ENCODE data around the gene INHBB.
A peak's percentile ranks its signal among the peaks of the same experiment; 100 is the strongest.

The INHBB gene

GRCh38 chr2:120338015-120338414 lies 7.9 kb upstream of the INHBB start:
- in situ Hi-C loops (cut with HindIII; ENCODE audit: low pct_ligation_motif_present, low sequenced_read_pairs) = no loop called here
- H3K27me3 ChIP-seq (replicated peaks) = peaks cover 20% of the 10 kb centered on the region

GRCh38 chr2:120341977-120342376 lies 4.0 kb upstream of the INHBB start:
- no peak overlapping the region for H3K4me3 ChIP-seq (ENCODE audit: low read depth, low read length)
- no peak overlapping the region for H3K27ac ChIP-seq
- H3K27me3 ChIP-seq (replicated peaks) = peaks cover 47% of the 10 kb centered on the region
- TF ChIP-seq CTCF (IDR thresholded peaks at IDR 0.05; ENCODE audit: low read depth, low read length, missing control alignments) = no peak
- no peak for DNase-seq
- in situ Hi-C loops (cut with HindIII; ENCODE audit: low pct_ligation_motif_present, low sequenced_read_pairs) = no loop called here
- H3K36me3 ChIP-seq (replicated peaks) = no peaks in the 10 kb centered on the region

More at GRCh38 chr2:120338015-120338414, 7.9 kb upstream of the INHBB start:
- Histone ChIP-seq H3K36me3 (replicated peaks) (no peaks in the 10 kb centered on the region), H3K27ac (no peak overlapping the region), H3K4me3 (ENCODE audit: low read depth, low read length) (no peak overlapping the region)
- DNase-seq = no peak
- no peak for TF ChIP-seq CTCF (IDR thresholded peaks at IDR 0.05; ENCODE audit: low read depth, low read length, missing control alignments)

GRCh38 chr2:120342446-120342845 lies 3.5 kb upstream of the INHBB start:
- H3K27ac ChIP-seq = no peak overlapping the region
- H3K4me3 ChIP-seq (ENCODE audit: low read depth, low read length) = no peak overlapping the region
- no peak for TF ChIP-seq CTCF (IDR thresholded peaks at IDR 0.05; ENCODE audit: low read depth, low read length, missing control alignments)
- H3K36me3 ChIP-seq (replicated peaks) = no peaks in the 10 kb centered on the region
- DNase-seq = no peak
- in situ Hi-C loops (cut with HindIII; ENCODE audit: low pct_ligation_motif_present, low sequenced_read_pairs) = no loop called here
- H3K27me3 ChIP-seq (replicated peaks) = peaks cover 50% of the 10 kb centered on the region

GRCh38 chr2:120343100-120343432 lies 2.9 kb upstream of the INHBB start:
- no peak for DNase-seq
- no peak for TF ChIP-seq CTCF (IDR thresholded peaks at IDR 0.05; ENCODE audit: low read depth, low read length, missing control alignments)
- H3K36me3 ChIP-seq (replicated peaks) = no peaks in the 10 kb centered on the region
- peaks cover 54% of the 10 kb centered on the region for H3K27me3 ChIP-seq (replicated peaks)
- no peak overlapping the region for H3K4me3 ChIP-seq (ENCODE audit: low read depth, low read length)
- no peak overlapping the region for H3K27ac ChIP-seq
- in situ Hi-C loops (cut with HindIII; ENCODE audit: low pct_ligation_motif_present, low sequenced_read_pairs) = no loop called here

- TF ChIP-seq CTCF (IDR thresholded peaks at IDR 0.05; ENCODE audit: low read depth, low read length, missing control alignments) = peak; percentile 83
- Histone ChIP-seq H3K4me3 (ENCODE audit: low read depth, low read length) (no peak overlapping the region), H3K36me3 (replicated peaks) (no peaks in the 10 kb centered on the region), H3K27me3 (replicated peaks) (peaks cover 56% of the 10 kb centered on the region), H3K27ac (no peak overlapping the region)
- DNase-seq = peak; percentile 53
- in situ Hi-C loops (cut with HindIII; ENCODE audit: low pct_ligation_motif_present, low sequenced_read_pairs) = no loop called here
Measured at GRCh38 chr2:120343433-120344105, 2.4 kb upstream of the INHBB start.
